Right renal cortex interstitium (tissue), 3 donors: ENCODE measurements around the gene CHD5. TPM values are rescaled to one million over a fixed set of nuclear protein-coding genes. Genes with fewer than 3 reads are reported as not detected.

Experiments used
- DNase-seq, 3 donors: peaks; one replicate each; pipeline ENCODE4 v3.0.0-alpha.2; 2013; ENCODE audit warnings: low read depth in 3 of 3, low spot score in 2 of 3
- polyA plus RNA-seq, 3 donors: library from polyadenylated mRNA; unstranded; fragments of 120-200 nt; gene quantifications; one replicate each; pipeline ENCODE4 v1.2.1, GENCODE V29; 2013; ENCODE audit not compliant: insufficient read length in 3 of 3

CHD5 gene
- polyA plus RNA-seq, 3 donors, result 0.35 to 0.39 (median 0.37) TPM

GRCh38 chr1:6157528-6158174, 22.5 kb downstream of the CHD5 start:
- DNase-seq, result no peak

- DNase-seq, result no peak
Measured at GRCh38 chr1:6157132-6157527, 23.0 kb downstream of the CHD5 start.

DNA sequence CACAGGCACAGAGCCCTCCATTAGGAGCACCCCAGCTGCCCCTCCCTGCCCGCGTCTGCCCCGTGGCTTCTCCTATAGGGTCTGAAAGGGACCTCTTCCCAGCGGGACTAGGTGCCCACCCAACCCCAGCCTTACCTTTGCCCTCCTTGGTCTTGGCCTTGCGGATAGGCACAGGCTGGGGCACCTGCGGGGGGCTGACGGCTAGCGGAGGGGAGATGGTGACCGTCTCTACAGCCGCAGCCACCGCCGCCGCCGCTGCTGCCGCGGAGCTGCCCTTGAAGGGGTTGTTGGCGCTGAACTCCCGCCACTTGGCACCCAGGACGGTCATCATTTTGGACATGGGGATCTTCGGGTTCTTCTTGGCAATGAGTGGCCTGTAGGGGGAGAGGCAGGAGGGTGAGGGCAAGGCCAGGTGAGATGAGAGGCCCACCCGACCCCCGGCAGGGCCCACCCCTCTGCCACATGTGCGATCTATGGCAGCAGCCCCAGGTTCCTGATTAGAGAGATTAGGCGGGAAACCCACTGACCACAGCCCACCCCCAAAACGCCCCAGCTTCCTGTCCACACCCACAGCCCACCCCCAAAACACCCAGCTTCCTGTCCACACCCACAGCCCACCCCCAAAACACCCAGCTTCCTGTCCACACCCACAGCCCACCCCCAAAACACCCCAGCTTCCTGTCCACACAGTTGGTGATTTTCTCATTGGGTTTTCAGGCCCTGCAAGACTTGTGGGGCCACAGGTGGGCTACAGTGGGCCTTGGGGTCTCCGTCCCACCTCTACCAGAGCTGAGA, 25.4 kb downstream of the CHD5 start:
- DNase-seq, result no peak

DNA sequence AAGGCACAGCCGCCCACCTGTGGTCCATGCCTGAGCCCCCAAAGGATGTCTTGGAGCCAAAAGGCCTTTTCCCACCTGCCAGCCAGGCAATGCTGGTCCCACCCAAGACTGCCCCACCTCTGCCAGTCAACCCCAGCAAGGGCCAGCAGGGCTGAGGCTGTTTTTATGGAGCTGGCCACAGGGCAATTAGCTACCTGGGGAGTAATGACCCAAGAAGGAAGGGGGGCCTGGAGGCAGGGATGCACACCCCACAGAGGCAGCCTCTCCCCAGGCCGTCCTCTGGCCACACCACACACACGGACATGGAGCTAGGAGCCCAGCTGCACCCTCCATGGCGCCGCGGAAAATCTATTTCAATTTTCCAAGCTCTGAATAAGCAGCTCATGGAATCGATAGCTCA, 27.2 kb downstream of the CHD5 start:
- no peak for DNase-seq

DNA sequence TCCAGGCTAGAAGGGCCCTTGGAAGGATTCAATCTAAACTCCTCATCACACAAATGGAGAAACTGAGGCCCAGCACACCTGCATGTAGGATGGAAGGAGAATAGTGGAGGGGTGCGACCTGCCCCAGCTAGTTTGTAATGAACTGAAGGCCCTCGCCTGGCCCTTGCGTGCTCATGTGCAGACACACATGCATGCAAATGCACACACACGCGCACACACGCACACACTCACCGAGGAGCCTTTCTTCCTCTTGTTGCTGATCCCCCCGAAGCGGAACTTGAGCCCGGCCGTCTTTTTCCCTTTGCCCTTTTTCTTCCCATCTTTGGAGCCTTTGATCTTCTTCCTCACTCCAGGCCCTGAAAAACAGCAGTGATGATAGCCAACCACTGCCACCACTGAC, 27.9 kb downstream of the CHD5 start:
- no peak for DNase-seq

DNA sequence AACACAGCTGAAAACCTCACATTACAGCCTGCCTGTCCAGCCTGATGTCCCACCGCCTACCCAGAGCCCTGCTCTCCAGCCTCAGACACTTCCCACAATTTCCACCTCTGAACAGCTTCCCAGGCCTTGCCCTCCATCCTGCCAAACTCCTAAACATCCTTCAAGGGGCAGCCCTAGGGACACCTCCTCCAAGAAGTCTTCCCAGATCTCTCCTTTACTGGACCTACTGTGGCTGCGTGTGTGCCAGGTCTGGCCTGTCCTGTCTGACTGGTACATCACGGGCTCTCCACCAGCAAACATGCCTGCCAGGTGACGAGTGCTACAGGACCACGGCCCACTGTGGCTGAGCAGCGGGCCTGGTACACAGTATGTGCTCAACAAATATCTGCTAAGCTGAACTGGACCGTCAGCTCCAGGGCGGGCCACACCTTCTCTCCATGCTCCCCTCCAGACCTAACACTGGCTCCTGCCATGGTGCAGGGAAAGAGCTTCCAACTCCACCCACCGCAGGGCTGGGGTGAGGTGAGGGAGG, 28.8 kb downstream of the CHD5 start:
- DNase-seq, result no peak

GRCh38 chr1:6150006-6150938, 29.8 kb downstream of the CHD5 start:
- no peak for DNase-seq

GRCh38 chr1:6149597-6149996, 30.5 kb downstream of the CHD5 start:
- DNase-seq, result no peak

DNA sequence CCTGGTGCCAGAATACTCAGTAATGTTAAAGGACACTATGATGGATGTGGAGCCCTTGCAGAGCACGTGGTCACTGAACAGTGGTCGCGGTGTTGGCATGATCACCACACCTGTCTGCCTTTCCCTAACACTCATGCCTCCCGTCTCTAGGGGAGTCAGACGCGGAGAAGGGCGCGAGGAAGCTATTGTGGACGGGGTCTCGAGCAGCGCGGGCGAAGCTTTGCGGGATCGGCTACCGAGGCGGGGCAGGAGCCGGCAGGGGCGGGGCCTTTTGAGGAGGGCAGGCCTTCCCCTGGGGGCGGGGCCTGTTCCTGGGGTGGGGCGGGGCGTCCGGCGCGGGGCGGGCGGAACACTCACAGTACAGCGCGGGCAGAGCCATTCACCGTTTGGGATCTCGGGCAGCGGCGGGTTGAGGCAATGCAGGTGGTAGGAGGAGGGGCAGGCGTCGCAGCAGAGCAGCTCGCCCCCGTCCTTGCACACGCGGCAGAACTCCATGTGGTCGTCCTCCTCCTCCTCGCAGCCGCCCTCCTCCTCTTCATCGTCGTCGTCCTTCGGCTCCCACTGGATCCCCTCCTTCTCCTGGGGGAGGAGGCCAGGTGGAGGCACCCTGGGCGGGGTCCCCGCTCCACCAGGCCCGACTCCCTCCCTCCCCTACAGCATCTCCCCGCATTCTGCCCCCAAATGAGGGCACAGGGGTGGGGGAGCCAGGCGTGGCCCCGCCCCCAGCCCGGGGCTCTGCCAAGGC, 31.5 kb downstream of the CHD5 start:
- DNase-seq, result no peak

DNA sequence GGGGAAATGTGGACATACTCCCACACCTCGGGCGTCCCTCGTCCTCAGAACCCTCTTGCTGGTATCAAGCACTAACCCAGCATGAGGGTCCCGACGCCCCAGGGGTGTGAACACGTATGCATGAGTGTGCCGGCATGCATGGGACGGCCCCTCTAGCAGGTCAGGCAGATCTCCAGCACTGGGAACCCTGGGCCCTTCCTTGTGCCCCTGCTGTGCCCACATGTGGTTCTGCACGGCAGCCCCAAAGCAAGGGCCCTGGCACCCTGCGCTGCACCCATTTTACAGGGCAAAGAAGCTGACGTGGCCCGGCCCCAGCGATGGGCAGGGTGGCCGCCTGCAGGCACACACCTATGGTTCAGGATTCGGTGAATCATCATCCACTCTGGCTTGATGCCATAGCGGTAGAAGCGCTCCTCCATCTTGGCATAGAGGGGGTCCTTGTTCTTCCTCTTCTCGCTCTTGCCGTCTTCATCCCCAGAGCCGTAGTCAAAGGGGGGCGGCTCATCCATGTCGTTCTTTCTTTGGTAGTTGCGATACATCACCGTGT, 34.2 kb downstream of the CHD5 start:
- DNase-seq, result no peak

- DNase-seq, result no peak
Measured at GRCh38 chr1:6145396-6145750, 34.7 kb downstream of the CHD5 start.

DNA sequence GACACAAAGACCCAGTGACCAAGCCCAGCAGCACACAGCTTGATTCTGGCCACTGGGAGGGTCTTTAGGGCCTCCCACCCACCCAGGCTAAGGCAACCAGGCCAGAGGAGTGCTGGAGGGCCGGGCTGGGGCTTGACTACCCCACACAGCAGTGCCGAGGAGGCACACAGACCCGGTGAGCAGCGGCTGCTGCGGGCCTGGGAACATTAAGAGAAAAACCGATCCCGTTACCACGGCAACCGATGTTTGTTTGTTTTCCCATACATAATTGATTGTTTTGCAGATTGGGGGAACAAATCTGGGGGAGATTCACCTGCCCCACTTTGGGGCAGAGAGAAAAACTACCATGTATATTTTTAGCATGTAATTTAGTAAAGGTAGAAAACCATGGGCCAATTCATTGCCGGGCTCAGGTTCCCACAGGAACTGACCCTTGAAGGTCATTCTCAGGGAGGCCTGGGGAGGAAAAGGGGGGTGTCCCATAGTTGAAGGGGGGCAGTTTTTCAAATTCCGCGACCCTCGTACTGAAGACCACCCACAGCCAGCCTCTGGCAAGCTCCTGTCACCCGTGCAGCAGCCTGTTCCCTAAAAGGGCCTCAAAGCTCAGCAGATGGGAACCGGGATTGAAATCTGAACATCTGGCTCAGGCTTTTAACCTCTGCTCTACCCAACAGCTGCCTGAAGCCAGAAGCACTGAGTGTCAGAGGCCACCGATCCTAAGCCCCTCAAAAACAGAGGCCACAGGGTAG, 35.3 kb downstream of the CHD5 start:
- DNase-seq, result no peak

DNA sequence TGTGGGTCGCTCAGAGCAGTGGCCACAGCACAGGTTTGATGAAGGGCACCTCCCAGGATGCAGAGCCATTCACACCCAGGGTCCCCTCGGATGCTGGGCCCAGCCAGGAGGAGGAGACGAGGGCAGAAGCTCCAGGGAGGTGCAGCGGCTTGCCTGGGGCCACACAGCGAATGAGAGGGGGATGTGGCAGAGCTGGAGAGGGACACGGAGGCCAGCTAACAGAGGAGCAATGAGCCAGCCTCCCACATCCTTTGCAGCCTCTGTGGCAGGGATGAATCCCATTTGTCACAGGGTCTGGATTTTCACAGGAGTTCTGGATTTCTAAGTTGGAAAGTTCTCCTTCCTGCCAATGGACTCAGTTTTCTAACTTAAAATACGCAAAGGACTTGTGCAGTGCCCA, 35.9 kb downstream of the CHD5 start:
- DNase-seq, result no peak

GRCh38 chr1:6143395-6143794, 36.7 kb downstream of the CHD5 start:
- no peak for DNase-seq

- DNase-seq, result no peak
Measured at GRCh38 chr1:6142734-6143133, 37.4 kb downstream of the CHD5 start.

- no peak for DNase-seq
Measured at GRCh38 chr1:6142036-6142621, 38.0 kb downstream of the CHD5 start.

DNA sequence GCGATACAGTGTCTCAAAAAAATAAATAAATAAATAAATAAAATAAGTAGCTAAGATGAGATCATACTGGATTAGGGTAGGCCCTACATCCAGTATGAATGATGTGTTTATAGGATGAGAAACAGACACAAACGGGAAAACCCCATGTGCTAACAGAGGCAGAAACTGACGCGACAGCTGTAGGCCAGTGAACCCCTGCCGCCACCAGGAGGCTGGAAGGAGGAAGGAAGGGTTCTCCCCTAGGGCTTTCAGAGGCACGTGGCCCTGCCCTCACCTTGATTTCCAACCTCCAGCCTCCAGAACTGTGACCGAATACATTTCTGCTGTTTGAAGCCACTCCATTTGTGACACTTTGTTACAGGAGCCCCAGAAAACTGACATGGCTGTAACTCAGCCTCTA, 38.5 kb downstream of the CHD5 start:
- DNase-seq, result no peak

GRCh38 chr1:6140413-6140812, 39.7 kb downstream of the CHD5 start:
- DNase-seq, result no peak

- no peak for DNase-seq
Measured at GRCh38 chr1:6137758-6138157, 42.4 kb downstream of the CHD5 start.
